Measurements from ENCODE around the gene PROSER3. TPM values are rescaled to one million over a fixed set of nuclear protein-coding genes. Genes with fewer than 3 reads are reported as not detected.

Gene PROSER3
- total RNA-seq, 1 experiment from 2014 or later: 37.3 TPM

GRCh38 chr19:35751839-35752745 lies 5.9 kb upstream of the PROSER3 start:
- ChIA-PET POLR2A (interaction anchor here (0.9 kb wide), 1 partner anchor 12 kb away, joined by 3 read pairs; no protein-coding TSS in a partner anchor), CTCF (interaction anchor here (0.5 to 0.8 kb wide), 4 partner anchors 9 to 249 kb away, joined by 3 to 4 read pairs (median 3); no protein-coding TSS in a partner anchor)
- TF ChIP-seq, protein P1, sequence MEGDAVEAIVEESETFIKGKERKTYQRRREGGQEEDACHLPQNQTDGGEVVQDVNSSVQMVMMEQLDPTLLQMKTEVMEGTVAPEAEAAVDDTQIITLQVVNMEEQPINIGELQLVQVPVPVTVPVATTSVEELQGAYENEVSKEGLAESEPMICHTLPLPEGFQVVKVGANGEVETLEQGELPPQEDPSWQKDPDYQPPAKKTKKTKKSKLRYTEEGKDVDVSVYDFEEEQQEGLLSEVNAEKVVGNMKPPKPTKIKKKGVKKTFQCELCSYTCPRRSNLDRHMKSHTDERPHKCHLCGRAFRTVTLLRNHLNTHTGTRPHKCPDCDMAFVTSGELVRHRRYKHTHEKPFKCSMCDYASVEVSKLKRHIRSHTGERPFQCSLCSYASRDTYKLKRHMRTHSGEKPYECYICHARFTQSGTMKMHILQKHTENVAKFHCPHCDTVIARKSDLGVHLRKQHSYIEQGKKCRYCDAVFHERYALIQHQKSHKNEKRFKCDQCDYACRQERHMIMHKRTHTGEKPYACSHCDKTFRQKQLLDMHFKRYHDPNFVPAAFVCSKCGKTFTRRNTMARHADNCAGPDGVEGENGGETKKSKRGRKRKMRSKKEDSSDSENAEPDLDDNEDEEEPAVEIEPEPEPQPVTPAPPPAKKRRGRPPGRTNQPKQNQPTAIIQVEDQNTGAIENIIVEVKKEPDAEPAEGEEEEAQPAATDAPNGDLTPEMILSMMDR (IDR thresholded peaks at IDR 0.05; ENCODE audit: unreplicated experiment): no peak
- Mint-ChIP-seq H3K4me3 (ENCODE audit: unreplicated experiment) (no peak overlapping the region), H3K27ac (ENCODE audit: low read depth, unreplicated experiment) (no peak overlapping the region), H3K36me3 (ENCODE audit: insufficient read depth, unreplicated experiment) (peaks cover 14% of the 10 kb centered on the region), H3K9me3 (ENCODE audit: unreplicated experiment) (no peaks in the 10 kb centered on the region), H3K27me3 (ENCODE audit: insufficient read depth, unreplicated experiment) (no peaks in the 10 kb centered on the region), H3K4me1 (ENCODE audit: insufficient read depth, unreplicated experiment) (peaks cover 12% of the 10 kb centered on the region)
- no peak for DNase-seq (ENCODE audit: unreplicated experiment)
- no TSS peak for BruUV-seq (replicated peaks)
- intact Hi-C loops (cut with micrococcal nuclease): no loop called here

GRCh38 chr19:35752746-35753350 lies 5.1 kb upstream of the PROSER3 start:
- ChIA-PET CTCF (interaction anchor here (0.6 to 0.7 kb wide), 2 partner anchors 178 to 240 kb away, joined by 3 to 4 read pairs; no protein-coding TSS in a partner anchor), POLR2A (no interaction called here)
- TF ChIP-seq, protein P1 (IDR thresholded peaks at IDR 0.05; ENCODE audit: unreplicated experiment): no peak
- peaks cover 15% of the 10 kb centered on the region for H3K36me3 Mint-ChIP-seq (ENCODE audit: insufficient read depth, unreplicated experiment)
- H3K4me3 Mint-ChIP-seq (ENCODE audit: unreplicated experiment): no peak overlapping the region
- H3K27ac Mint-ChIP-seq (ENCODE audit: low read depth, unreplicated experiment): no peak overlapping the region
- DNase-seq (ENCODE audit: unreplicated experiment): no peak
- no peaks in the 10 kb centered on the region for H3K9me3 Mint-ChIP-seq (ENCODE audit: unreplicated experiment)
- H3K4me1 Mint-ChIP-seq (ENCODE audit: insufficient read depth, unreplicated experiment): peaks cover 12% of the 10 kb centered on the region
- no peaks in the 10 kb centered on the region for H3K27me3 Mint-ChIP-seq (ENCODE audit: insufficient read depth, unreplicated experiment)
- BruUV-seq (replicated peaks): no TSS peak
- intact Hi-C loops (cut with micrococcal nuclease): no loop called here

DNA sequence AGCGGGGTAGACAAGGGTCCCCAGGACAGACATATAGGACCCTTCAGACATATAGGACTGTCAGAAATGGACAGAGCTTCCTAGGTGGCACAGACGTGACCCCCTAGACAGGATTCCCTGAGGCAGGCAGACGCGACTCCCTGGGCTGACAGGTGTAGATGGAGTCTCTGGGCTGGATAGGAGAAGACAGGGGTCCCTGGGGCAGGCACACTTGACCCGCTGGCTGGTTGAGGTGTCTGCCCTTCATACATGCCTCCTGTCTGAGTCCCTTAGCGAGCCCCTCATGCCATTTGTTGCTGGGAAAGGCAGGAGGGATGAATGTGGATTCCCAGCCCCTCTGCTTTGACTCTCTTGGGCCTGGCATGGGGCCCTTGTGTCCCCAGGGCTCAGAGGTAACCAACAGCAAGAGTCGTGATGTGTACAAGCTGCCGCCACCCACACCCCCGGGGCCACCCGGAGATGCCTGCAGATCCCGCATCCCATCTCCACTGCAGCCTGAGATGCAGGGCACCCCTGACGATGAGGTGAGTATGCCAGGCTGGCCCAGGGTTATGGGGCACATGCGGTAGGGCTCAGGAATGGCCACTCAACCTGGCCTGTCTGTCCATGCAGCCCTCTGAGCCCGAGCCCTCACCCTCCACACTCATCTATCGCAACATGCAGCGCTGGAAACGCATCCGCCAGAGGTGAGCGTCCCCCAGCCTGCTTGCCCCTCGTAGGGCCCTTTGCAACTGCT lies 4.2 kb upstream of the PROSER3 start:
- H3K9me3 Mint-ChIP-seq (ENCODE audit: unreplicated experiment): no peaks in the 10 kb centered on the region
- no peak overlapping the region for H3K27ac Mint-ChIP-seq (ENCODE audit: low read depth, unreplicated experiment)
- TF ChIP-seq, protein P1 (IDR thresholded peaks at IDR 0.05; ENCODE audit: unreplicated experiment): no peak
- no peak overlapping the region for H3K4me3 Mint-ChIP-seq (ENCODE audit: unreplicated experiment)
- H3K4me1 Mint-ChIP-seq (ENCODE audit: insufficient read depth, unreplicated experiment): peaks cover 12% of the 10 kb centered on the region
- H3K36me3 Mint-ChIP-seq (ENCODE audit: insufficient read depth, unreplicated experiment): peaks cover 14% of the 10 kb centered on the region
- ChIA-PET POLR2A (no interaction called here), CTCF (interaction anchor here (0.6 kb wide), 1 partner anchor 71 kb away, joined by 4 read pairs; no protein-coding TSS in a partner anchor)
- no TSS peak for BruUV-seq (replicated peaks)
- H3K27me3 Mint-ChIP-seq (ENCODE audit: insufficient read depth, unreplicated experiment): no peaks in the 10 kb centered on the region
- intact Hi-C loops (cut with micrococcal nuclease): no loop called here
- DNase-seq (ENCODE audit: unreplicated experiment): no peak
